Measurements from ENCODE around the gene TIGD6.
A peak's percentile ranks its signal among the peaks of the same experiment; 100 is the strongest.
"Not testable (repeated sequence)": the region's sequence is repeated elsewhere in the genome, so short reads cannot be mapped to it uniquely, and the experiment has no call there.

The TIGD6 gene

GRCh38 chr5:149966946-149967345, 33.5 kb downstream of the TIGD6 start:
- DNase-seq, result no peak

- DNase-seq, result no peak
Measured at GRCh38 chr5:149963729-149964128, 36.7 kb downstream of the TIGD6 start.

GRCh38 chr5:149962601-149963300, 37.7 kb downstream of the TIGD6 start:
- no peak for DNase-seq

GRCh38 chr5:149961957-149962409, 38.5 kb downstream of the TIGD6 start:
- no peak for DNase-seq

- DNase-seq, result no peak
Measured at GRCh38 chr5:149961186-149961685, 39.2 kb downstream of the TIGD6 start.

- peak; percentile 88 for DNase-seq
Measured at GRCh38 chr5:149960272-149961185, 39.9 kb downstream of the TIGD6 start, which contains the start of gene SLC26A2. Gene SLC26A2, plus strand, starts transcription at chr5:149960758. Its CDS starts 16,895 bp downstream, at chr5:149977653.

- DNase-seq, result peak; percentile 58
Measured at GRCh38 chr5:149959406-149960236, 40.8 kb downstream of the TIGD6 start.

GRCh38 chr5:149957855-149958254, 42.6 kb downstream of the TIGD6 start:
- no peak for DNase-seq

GRCh38 chr5:149956685-149957084, 43.8 kb downstream of the TIGD6 start:
- DNase-seq, result no peak

- no peak for DNase-seq
Measured at GRCh38 chr5:149954798-149955197, 45.7 kb downstream of the TIGD6 start.

GRCh38 chr5:149953436-149954121, 46.9 kb downstream of the TIGD6 start:
- DNase-seq, result no peak

GRCh38 chr5:149951138-149951749, 49.2 kb downstream of the TIGD6 start:
- no peak for DNase-seq

- no peak for DNase-seq
Measured at GRCh38 chr5:149948993-149949392, 51.5 kb downstream of the TIGD6 start.

- DNase-seq, result no peak
Measured at GRCh38 chr5:149946118-149946517, 54.3 kb downstream of the TIGD6 start.

- DNase-seq, result no peak
Measured at GRCh38 chr5:149944666-149945065, 55.8 kb downstream of the TIGD6 start, which contains the start of gene PDE6A. Gene PDE6A, minus strand, starts transcription at chr5:149944793. Its CDS starts 120 bp downstream, at chr5:149944673.

- DNase-seq, result not testable (repeated sequence)
Measured at GRCh38 chr5:149943177-149943949, 57.1 kb downstream of the TIGD6 start.

Data from SIG-M5 (cell line).